ENCODE results near the gene RXFP3.
"Not testable (repeated sequence)": the region's sequence is repeated elsewhere in the genome, so short reads cannot be mapped to it uniquely, and the experiment has no call there.

The RXFP3 gene, protein sequence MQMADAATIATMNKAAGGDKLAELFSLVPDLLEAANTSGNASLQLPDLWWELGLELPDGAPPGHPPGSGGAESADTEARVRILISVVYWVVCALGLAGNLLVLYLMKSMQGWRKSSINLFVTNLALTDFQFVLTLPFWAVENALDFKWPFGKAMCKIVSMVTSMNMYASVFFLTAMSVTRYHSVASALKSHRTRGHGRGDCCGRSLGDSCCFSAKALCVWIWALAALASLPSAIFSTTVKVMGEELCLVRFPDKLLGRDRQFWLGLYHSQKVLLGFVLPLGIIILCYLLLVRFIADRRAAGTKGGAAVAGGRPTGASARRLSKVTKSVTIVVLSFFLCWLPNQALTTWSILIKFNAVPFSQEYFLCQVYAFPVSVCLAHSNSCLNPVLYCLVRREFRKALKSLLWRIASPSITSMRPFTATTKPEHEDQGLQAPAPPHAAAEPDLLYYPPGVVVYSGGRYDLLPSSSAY

DNA sequence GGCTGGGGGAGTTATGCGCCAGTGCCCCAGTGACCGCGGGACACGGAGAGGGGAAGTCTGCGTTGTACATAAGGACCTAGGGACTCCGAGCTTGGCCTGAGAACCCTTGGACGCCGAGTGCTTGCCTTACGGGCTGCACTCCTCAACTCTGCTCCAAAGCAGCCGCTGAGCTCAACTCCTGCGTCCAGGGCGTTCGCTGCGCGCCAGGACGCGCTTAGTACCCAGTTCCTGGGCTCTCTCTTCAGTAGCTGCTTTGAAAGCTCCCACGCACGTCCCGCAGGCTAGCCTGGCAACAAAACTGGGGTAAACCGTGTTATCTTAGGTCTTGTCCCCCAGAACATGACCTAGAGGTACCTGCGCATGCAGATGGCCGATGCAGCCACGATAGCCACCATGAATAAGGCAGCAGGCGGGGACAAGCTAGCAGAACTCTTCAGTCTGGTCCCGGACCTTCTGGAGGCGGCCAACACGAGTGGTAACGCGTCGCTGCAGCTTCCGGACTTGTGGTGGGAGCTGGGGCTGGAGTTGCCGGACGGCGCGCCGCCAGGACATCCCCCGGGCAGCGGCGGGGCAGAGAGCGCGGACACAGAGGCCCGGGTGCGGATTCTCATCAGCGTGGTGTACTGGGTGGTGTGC is at the start of gene RXFP3:
TSS of gene RXFP3 (plus strand) at position 6 of the 636 bp plus-strand sequence. CDS start at position 361, 355 bp downstream.
- no peak for DNase-seq

DNA sequence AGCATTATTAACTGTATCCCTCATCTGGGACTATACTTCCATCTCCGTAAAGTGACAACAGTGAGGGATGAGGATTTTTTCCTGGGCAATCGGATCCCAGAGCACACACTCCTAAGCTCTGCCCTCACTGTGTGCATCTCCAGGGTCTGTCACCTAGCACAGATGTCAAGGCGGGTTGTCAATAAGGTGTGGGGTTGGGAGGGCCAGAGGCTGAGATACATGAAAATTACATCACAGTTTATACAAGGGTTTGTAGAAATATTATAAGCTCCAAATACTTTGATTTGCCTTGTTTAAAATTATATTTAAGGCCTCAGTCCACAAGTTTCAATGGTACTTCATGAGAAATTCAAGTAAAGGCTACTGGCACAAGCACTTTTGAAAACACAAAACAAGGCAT is 48.9 kb upstream of the RXFP3 start:
- DNase-seq: no peak

DNA sequence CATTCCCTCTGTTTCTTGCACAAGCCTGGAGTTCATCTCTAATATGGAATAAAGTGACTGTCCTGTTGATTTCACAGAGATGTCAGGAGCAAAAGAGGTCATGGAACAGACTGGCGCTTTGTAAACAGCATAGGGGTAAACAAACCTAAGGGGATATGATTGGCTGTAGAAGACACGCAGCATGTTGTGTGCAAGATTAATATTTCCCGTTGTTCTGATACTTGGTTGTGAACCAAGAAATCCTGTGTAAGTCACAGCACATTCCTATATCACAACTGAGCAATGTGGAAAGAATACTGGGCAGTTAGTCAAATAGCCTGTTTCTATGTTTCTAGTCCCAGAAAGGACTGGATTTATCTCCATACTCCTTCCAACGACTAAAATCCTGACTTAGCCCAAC is 47.6 kb upstream of the RXFP3 start:
- no peak for DNase-seq

DNA sequence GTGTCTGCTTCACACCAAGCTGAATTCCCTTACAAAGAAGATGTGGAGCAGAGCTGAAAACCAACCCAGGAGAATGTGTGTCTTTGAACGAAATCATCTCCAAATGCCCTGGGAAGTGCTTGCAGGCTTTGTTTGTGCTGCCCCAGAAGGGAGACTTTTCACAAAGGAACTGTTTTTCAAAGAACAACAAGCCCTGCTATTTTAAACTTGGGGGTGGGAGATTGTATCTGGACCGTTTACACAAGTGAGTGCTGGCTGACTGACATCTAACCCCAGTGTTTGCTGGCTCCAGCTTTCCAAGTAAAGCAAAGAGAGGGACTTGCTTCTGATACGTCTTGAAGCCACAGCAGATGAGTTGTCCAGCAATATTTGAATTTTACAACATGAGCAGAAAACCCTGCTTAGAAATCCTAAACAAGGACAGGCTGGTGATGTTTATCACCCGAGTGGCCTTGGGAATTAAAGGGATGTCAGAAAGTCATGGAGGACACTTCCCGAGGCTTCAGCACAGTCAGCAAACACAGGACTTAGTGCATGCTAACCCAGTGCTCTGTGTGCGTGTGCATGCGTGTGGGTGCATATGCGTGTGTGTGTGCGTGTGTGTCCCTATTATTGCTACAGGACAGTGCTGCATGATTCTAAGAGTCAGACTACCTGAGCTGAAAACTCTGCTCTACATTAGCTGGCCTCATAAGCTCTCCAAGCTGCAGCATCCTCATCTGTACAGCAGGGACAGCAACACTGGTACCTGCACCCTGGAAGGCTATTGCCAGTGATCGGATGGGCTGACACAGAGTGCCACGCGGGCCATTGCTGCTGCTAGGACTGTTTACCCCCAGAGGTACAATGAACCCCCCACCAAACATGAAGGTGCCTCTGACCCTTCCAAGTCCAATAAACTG is 45.8 kb upstream of the RXFP3 start:
- DNase-seq: no peak

DNA sequence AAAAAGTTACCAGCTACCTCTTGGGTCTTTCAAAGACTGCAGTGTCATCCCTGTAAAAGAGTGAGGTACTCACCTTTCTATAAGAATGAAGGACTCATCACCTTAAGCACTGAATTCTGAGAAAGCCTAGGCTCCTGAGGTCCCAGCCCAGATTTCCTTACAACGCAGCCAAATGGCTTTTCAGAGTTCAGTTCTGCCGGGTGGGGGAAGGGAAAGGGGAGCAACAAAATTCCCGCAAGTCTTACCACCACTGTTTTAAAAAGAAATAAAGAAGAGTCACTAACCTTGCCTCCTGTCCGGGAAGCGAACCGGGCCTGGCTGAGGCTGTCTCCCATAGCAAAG is 44.8 kb upstream of the RXFP3 start:
- no peak for DNase-seq

DNA sequence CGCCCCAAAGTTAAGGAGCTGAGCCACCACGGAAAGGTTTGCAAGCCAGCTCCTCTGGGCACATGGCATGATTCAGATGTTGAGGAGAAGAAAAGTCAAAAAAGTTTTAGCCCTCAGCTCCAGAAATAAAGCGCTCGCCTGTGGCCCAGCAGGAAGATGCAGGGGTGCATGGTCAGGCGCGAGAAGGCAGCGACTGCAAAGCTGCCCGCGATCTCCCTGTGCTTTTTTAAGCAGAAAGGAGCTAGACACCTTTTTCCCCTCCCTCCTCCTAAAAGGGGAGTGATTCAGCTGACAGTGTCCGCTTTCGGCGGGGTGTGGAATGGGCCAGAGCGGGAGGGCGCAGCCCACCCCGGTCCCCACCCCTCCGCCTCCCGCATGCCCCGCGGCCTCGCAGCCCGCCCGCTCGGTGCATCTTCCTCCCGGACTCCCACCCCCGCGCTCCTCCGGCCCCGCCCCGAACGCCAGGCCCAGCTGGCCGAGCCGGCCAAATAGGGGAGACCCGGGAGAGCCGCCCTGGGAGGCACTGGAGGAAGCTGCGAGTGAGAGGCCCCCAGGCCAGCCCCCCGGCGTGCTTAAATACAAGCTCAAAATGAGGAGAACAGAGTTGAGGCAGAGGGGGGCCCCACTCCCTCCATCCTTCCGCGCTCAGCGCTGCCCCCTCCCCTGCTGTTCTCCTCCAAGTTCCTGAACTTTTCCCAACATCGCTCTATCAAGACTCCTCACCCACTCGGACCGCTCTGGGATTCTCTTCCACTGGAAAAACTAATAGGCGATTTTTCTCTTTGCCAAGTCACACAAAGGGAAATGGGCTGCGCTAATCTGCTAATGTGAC is 44.2 kb upstream of the RXFP3 start, which contains the start of gene ADAMTS12:
TSS of gene ADAMTS12 (minus strand) at position 203 of the 832 bp plus-strand sequence. CDS start at position 69, 134 bp downstream.
- no peak for DNase-seq

DNA sequence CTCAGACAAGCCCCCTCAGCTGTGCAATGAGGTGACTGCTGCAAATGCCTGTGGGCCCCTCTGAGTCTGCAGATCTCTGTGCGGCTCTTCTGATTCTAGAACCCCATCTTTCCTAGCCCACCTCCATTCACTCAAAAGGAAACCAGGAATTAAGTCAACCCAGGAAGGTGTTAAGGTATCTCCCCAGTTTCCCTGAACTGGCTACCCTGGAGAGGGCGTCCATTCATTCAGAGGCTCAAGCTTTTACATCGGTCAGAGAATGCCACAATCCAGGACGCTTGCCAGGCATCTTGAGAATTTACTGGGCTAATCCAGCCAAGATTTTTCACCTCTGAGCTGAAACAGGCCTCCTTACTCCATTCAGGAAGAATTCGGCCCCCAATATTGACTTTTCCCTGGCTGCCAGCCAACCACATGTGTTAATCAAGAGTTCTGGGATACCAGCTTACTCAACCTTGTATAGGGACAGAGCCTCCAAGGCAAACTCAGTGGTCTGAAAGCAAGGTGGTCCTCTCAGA is 43.5 kb upstream of the RXFP3 start:
- no peak for DNase-seq

DNA sequence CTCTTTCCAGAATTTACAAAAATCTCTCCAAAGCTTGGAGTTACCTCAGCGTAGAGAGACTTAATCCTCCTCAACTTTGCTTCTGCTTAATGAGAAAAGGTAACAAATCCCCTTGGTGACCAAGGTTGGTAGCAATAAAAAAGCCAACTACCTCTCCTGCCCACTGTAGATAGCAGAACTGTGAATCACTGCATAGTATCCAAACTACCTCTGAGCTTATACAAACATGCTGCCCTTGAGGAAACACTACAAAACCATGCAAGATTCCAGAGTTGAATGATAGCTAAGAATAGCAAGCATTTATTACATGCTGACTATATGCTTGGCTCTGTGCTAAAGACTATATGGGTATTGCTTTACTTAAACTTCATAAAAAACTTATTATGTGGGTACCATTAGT is 41.6 kb upstream of the RXFP3 start:
- DNase-seq: no peak

DNA sequence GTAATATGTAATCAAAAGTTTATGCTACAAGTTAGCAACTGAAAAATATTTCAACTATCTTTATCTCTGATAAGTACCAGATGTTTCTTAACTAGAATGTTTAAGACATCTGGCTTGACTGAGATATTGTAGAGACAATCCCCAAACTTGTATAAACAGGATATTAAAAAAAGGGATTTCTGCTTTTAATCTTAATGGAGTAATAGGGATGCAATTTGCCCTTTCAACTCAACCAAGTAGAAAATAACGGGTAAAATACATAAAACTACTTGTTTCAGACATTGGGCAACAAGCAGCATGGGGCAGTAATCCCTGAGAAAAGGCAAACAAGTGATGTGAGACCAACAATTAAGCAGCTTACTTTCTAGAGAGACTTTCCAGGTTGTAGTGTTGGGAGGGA is 35.0 kb upstream of the RXFP3 start:
- DNase-seq: no peak

DNA sequence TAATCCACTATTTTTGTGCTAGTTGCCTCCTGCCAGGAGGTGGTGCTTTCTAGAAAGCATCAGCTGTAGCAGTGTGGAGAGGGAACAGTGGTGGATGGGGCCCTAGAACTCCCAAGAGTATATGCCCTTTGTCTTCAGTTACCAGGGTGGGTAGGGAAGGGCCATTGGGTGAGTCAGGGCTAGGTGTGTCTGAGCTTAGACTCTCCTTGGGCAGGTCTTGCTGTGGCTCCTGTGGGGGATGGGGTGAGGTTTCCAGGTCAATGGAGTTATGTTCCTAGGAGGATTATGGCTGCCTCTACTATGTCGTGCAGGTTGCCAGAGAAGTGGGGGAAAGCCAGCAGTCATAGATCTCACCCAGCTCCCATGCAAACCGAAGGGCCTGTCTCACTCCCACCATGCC is 33.1 kb upstream of the RXFP3 start:
- no peak for DNase-seq

DNA sequence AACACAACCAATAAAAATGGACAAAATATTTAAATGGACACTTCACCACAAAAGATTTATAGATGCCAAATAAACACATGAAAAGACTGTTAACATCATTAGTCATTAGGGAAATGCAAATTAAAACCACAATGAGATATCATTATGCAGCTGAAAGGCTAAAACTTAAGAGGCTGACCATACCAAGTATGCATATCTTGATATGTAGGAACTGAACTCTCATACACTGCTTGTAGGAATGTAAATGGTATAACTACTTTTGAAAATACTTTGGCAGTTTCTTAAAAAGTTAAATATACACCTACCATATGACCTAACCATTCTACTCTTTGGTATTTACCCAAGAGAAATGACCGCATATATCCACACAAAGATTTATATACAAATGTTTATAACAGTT is 30.8 kb upstream of the RXFP3 start:
- DNase-seq: no peak

DNA sequence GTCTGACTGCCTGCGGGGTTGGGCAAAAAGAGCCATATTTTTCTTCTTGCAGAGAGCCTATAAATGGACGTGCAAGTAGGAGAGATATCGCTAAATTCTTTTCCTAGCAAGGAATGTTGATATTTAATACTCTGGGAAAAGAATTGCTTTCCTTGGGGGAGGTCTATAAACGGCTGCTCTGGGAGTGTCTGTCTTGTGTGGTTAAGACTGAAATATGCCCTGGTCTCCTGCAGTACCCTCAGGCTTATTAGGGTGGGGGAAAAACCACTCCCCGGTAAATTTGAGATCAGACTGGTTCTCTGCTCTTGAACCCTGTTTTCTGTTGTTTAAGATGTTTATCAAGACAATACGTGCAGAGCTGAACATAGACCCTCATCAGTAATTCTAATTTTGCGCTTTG is 29.9 kb upstream of the RXFP3 start:
- DNase-seq: not testable (repeated sequence)

DNA sequence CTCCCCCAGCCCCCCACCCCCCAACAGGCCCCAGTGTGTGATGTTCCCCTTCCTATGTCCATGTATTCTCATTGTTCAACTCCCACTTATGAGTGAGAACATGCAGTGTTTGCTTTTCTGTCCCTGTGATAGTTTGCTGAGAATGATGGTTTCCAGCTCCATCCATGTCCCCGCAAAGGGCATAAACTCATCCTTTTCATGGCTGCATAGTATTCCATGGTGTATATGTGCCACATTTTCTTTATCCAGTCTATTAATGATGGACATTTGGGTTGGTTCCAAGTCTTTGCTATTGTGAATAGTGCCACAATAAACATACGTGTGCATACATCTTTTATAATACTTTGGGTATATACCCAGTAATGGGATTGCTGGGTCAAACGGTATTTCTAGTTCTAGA is 21.3 kb upstream of the RXFP3 start:
- not testable (repeated sequence) for DNase-seq

DNA sequence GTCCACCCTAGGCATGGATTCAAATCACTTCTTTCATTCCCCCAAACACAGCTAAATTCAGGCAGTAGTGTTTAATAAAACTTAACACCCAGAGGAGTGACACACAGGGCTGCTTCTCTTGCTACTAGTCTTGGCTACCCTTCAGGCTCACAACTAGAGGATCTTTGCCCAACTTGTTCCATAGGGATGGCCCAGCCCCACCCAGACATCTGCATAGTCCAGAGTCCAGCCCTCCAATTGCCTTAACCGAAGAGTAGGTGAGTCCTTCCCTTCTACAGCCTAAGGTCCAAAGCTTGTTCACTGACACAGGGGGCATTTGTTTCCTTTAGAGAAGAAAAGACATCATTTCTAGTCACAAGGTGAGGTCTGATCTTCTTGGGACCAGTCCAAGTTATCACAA is 15.2 kb upstream of the RXFP3 start:
- DNase-seq: no peak

DNA sequence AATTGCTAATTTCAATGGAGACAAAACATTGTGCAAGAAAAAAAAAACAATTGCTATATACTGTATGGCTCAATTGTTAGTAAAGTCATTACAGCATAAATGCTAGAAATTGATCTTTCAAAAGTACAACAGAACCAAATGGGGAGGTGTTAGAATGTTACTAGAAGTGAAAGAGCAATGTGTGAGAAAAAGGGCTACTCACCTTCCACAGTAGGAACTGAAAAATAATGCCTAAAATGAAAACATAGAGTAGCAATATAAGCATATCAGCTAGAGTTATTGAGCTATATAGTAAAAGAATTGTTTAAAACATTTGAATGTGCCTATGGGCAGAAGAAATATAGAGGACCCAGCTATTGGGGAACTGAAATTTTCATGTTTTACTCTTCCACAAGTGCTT is 10.9 kb upstream of the RXFP3 start:
- DNase-seq: no peak

DNA sequence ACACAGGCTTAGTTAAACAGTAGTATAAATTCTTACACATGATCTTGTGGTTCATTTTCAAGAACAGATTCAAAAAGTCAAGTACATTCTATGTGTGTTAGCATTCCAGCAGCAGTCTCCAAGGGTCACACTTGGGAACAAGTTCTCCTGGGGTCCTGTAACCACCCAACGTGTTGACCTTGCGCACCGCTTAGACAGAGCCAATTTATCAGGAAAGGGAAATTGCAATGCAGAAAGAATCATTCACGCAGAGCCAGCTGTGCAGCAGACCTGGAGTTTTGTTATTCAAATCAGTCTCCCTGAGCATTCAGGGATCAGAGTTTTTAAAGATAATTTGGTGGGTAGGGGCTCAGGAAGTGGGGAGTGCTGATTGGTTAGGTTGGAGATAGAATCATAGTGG is 8.5 kb upstream of the RXFP3 start:
- no peak for DNase-seq

DNA sequence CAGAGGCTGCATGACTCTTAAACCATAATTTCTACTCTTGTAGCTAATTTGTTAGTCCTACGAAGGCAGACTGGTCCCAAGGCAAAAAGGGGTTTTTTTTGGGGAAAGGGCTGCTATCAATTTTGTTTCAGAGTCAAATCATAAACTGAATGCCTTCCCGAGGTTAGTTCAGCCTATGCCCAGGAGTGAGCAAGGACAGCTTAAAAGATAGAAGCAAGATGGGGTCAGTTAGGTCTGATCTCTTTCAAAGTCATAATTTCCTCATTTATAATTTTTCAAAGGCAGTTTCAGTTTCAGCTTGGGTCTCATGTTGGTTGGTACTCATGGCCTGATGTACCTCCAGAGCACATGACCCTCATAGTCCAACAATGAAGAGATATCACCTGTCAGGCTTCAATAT is 7.9 kb upstream of the RXFP3 start:
- no peak for DNase-seq

DNA sequence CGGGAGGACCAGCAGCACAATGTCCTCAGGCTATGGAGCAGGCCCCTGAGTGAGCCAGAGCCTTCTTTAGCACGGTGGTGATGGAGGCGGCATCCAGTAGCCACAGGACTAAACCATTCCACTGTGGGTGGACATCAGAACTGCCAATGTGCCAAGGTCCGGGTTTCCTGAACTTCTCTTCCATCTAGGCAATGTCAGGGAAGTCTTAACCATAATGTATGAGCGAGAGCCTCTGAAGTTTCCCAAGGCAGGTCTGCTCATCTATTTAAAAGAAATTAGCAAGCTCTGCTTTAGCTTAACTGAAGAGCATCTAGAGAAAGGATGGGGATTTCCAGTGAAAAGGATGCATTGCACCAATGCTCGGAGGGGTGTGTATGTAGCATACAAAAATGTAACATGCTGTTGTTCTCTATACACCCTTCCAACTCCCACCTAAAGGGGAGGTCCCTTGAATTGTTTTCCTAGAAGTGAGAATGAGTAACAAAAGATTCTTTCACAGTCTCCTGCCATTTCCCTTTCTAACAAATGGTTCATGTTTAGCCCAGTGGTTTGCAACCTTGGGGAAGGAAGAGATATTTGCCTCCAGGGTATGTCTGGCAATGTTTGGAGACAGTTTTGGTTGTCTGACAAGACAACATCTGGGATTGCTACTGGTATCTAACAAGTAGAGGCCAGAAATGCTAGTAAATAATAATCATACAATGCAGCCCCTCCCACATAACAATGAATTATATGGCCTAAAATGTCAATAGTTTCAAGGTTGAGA is 6.1 kb upstream of the RXFP3 start:
- no peak for DNase-seq

DNA sequence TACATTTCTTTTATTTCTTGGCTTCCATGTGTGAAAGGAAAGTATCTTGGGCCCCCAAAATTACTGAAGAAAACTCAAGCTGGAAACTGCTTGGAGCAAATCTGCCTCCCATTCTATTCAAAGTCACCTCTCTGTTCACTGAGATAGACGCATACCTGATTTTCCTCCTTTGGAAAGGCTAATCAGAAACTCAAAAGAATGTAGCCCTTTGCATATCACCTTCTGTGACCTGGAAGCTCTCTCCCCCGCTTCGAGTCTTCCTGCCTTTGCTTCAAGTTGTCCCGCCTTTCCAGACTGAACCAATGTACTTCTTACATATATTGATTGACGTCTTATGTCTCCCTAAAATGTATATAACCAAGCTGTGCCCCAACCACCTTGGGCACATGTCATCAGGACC is 5.0 kb upstream of the RXFP3 start:
- no peak for DNase-seq

DNA sequence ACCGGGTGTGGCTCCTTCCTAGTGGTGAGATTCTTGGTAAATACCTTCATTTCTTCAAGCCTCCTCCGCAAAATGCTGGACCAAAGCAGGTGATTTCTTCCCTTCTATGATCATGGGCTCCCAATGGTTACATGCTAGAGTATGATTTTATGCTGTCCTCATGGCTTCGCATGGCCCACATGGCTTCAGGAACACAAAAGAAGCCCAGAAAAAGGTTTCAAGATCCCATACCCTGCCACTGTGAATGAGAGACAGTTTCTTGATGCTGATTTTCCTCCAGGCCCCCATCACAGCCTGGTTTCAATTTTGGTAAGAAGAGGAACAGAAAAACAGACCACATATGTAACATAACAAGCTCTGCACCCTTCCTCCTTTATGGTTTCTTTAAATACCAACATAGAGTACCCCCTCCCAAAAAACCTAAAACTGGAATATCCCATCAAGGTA is 2.4 kb upstream of the RXFP3 start:
- DNase-seq: no peak

DNA sequence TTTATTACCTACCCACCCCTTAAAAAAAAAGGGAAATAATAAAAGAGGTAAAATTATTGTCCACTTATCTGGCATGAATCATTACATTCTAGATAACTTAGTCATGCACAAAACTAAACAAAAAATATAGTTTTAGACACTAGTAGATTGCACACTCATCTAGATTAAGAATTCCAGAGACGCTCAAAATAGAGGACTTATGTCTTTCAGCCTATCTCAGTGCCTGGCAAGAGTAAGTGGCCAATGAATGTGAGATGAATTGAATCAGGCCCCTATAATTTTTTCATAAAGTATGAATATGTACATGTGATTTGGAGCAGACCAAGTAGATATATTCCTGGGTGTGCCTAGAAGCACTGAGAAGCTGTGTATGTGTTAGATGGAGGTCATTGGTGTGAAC is 2.0 kb upstream of the RXFP3 start:
- no peak for DNase-seq

DNA sequence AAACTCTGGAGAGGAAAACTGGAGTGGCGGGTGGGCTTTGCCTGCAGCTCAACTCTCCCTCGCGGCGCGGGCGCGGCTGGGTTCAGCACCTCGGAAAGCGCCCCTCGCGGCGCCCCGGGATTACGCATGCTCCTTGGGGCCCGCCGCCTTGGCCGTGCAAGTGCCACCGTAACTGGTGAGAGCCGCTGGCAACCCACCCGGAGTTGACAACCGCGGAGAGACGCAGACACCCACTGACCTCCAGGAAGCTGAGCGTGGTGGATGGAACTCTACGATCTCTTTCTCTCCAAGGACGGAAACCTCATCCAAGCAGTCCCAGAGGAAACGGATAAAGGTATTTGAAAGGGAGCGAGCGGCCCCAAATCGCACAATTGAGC is 194 bp upstream of the RXFP3 start:
- no peak for DNase-seq

All from NCI-H446 treated with DMSO at 0.1 percent for 48 hours (cell line).